Progenitor cell of endocrine pancreas (in vitro differentiated cells): ENCODE measurements around the gene CIAPIN1. TPM values are rescaled to one million over a fixed set of nuclear protein-coding genes. Genes with fewer than 3 reads are reported as not detected.

Experiments used
- DNase-seq: peaks from one replicate; pipeline ENCODE4 v3.0.0; 2021; ENCODE audit warnings: low spot score; ENCODE audit not compliant: unreplicated experiment
- H3K27ac Mint-ChIP-seq: 2 replicates; pipeline ENCODE4 v1.8.0; 2021; ENCODE audit warnings: mild to moderate bottlenecking, moderate library complexity, mixed read lengths
- H3K27me3 Mint-ChIP-seq: 2 replicates; pipeline ENCODE4 v1.8.0; 2021; ENCODE audit warnings: mixed read lengths
- H3K36me3 Mint-ChIP-seq: 2 replicates; pipeline ENCODE4 v1.8.0; 2022; ENCODE audit warnings: mixed read lengths; ENCODE audit not compliant: insufficient read depth
- H3K4me1 Mint-ChIP-seq: 2 replicates; pipeline ENCODE4 v1.8.0; 2021; ENCODE audit warnings: low read depth, mixed read lengths
- H3K4me3 Mint-ChIP-seq: 2 replicates; pipeline ENCODE4 v1.8.0; 2021; ENCODE audit warnings: low read depth, mild to moderate bottlenecking, moderate library complexity, mixed read lengths
- H3K9me3 Mint-ChIP-seq: 2 replicates; pipeline ENCODE4 v1.8.0; 2021; ENCODE audit warnings: low read depth, mixed read lengths
- CTCF ChIP-seq: fragments of 200-600 bp; sonication (generic); IDR thresholded peaks from one replicate; pipeline ENCODE4 v1.5.0; 2021; ENCODE audit warnings: antibody characterized with exemption, mild to moderate bottlenecking; ENCODE audit not compliant: unreplicated experiment
- total RNA-seq: library from RNA; stranded (reverse); gene quantifications from 2 replicates; pipeline ENCODE4 v1.2.1, GENCODE V29; 2021

CIAPIN1 gene
- total RNA-seq, 1 donor from 2014 or later, result 79.3 TPM

- Mint-ChIP-seq H3K27ac (no peak overlapping the region), H3K27me3 (peaks cover 9% of the 10 kb centered on the region), H3K4me3 (no peak overlapping the region), H3K9me3 (no peaks in the 10 kb centered on the region), H3K4me1 (peaks cover 37% of the 10 kb centered on the region), H3K36me3 (peaks cover 3% of the 10 kb centered on the region)
- TF ChIP-seq CTCF, result no peak
- no peak for DNase-seq
These were observed 35.8 kb upstream of the CIAPIN1 start for GRCh38 chr16:57482845-57483545.

- no peaks in the 10 kb centered on the region for H3K9me3 Mint-ChIP-seq
- H3K4me3 Mint-ChIP-seq, result no peak overlapping the region
- no peak for TF ChIP-seq CTCF
- H3K4me1 Mint-ChIP-seq, result peaks cover 34% of the 10 kb centered on the region
- no peak for DNase-seq
- peaks cover 9% of the 10 kb centered on the region for H3K27me3 Mint-ChIP-seq
- peaks cover 3% of the 10 kb centered on the region for H3K36me3 Mint-ChIP-seq
- peak overlapping the region; percentile 81 for H3K27ac Mint-ChIP-seq
These were observed 34.2 kb upstream of the CIAPIN1 start for GRCh38 chr16:57481421-57481820.

- H3K27ac Mint-ChIP-seq, result no peak overlapping the region
- H3K27me3 Mint-ChIP-seq, result peaks cover 9% of the 10 kb centered on the region
- no peak for DNase-seq
- peaks cover 36% of the 10 kb centered on the region for H3K4me1 Mint-ChIP-seq
- TF ChIP-seq CTCF, result no peak
- no peak overlapping the region for H3K4me3 Mint-ChIP-seq
- no peaks in the 10 kb centered on the region for H3K9me3 Mint-ChIP-seq
- H3K36me3 Mint-ChIP-seq, result peaks cover 3% of the 10 kb centered on the region
These were observed 33.6 kb upstream of the CIAPIN1 start for GRCh38 chr16:57480754-57481230.

- Mint-ChIP-seq H3K27me3 (peaks cover 6% of the 10 kb centered on the region), H3K9me3 (no peaks in the 10 kb centered on the region), H3K4me1 (peaks cover 31% of the 10 kb centered on the region), H3K27ac (peak overlapping the region; percentile 90), H3K4me3 (peak overlapping the region; percentile 73), H3K36me3 (peaks cover 3% of the 10 kb centered on the region)
- no peak for TF ChIP-seq CTCF
- no peak for DNase-seq
These were observed 33.0 kb upstream of the CIAPIN1 start for GRCh38 chr16:57479976-57480753.

GRCh38 chr16:57479205-57479975 is 32.2 kb upstream of the CIAPIN1 start:
- DNase-seq, result no peak
- Mint-ChIP-seq H3K36me3 (peaks cover 3% of the 10 kb centered on the region), H3K27ac (no peak overlapping the region), H3K9me3 (no peaks in the 10 kb centered on the region), H3K4me1 (peaks cover 27% of the 10 kb centered on the region), H3K27me3 (peaks cover 2% of the 10 kb centered on the region), H3K4me3 (peak overlapping the region; percentile 73)
- no peak for TF ChIP-seq CTCF
